Measurements from ENCODE around the gene MAPK8IP3. TPM values are rescaled to one million over a fixed set of nuclear protein-coding genes. Genes with fewer than 3 reads are reported as not detected.

MAPK8IP3 gene
- total RNA-seq, 1 experiment from 2014 or later, result 41.1 TPM

DNA sequence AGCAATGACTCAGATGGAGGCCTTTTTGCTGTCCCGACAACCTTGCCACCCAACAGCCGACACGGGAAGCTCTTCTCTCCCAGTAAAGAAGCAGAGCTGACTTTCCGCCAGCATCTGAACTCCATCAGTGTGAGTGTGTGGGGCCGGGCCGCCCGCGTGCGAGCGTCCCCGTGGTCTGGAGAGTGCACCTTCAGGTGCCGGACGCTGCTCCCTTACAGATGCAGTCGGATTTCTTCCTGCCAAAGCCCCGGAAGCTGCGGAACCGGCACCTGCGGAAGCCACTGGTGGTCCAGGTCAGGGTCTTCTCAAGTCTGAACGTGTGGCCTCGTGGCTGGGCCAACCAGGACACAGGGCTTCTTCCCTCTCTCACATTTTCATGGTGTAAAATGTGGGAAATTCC lies 43.5 kb upstream of the MAPK8IP3 start:
- POLR2A ChIA-PET (ENCODE audit: unreplicated experiment), result no interaction called here

GRCh38 chr16:1665829-1666228 lies 40.2 kb upstream of the MAPK8IP3 start:
- no peak overlapping the region for H3K4me2 ChIP-seq (ENCODE audit: low read length)
- no peak overlapping the region for H3K27ac ChIP-seq (ENCODE audit: low read length)
- DNase-seq, result no peak
- intact Hi-C loops (cut with micrococcal nuclease), result no loop called here
- no peak for ATAC-seq
- H3F3A ChIP-seq (ENCODE audit: low read length, unreplicated experiment), result no peaks in the 10 kb centered on the region
- H3K4me3 ChIP-seq (ENCODE audit: low read length), result no peak overlapping the region
- no peaks in the 10 kb centered on the region for H3K9me3 ChIP-seq (ENCODE audit: low read length)
- BruUV-seq (replicated peaks), result no TSS peak
- peaks cover 7% of the 10 kb centered on the region for H3K36me3 ChIP-seq (ENCODE audit: low read depth, low read length)
- H3K9ac ChIP-seq (ENCODE audit: low read length), result no peak overlapping the region
- POLR2A ChIA-PET (ENCODE audit: unreplicated experiment), result no interaction called here
- no peaks in the 10 kb centered on the region for H3K9me2 ChIP-seq (replicated peaks; ENCODE audit: low read length)
- no peaks in the 10 kb centered on the region for H3K27me3 ChIP-seq (ENCODE audit: low read length)
- CTCF ChIA-PET, result no interaction called here
- no peaks in the 10 kb centered on the region for H3K79me2 ChIP-seq (ENCODE audit: low read length)
- no peaks in the 10 kb centered on the region for H3K4me1 ChIP-seq (ENCODE audit: insufficient read depth, low read length)
- H4K20me1 ChIP-seq (ENCODE audit: low read length), result no peaks in the 10 kb centered on the region
- no peak overlapping the region for H2AFZ ChIP-seq (ENCODE audit: low read length)
- no peak for TF ChIP-seq CTCF (conservative IDR thresholded peaks at IDR 0.05; ENCODE audit: low read depth, low read length)

More for the DNA sequence above, 43.5 kb upstream of the MAPK8IP3 start:
- CTCF ChIA-PET, result no interaction called here
- Histone ChIP-seq H3K4me2 (ENCODE audit: low read length) (no peak overlapping the region), H3K9me3 (ENCODE audit: low read length) (no peaks in the 10 kb centered on the region), H3K79me2 (ENCODE audit: low read length) (no peaks in the 10 kb centered on the region), H3K4me3 (ENCODE audit: low read length) (no peak overlapping the region), H3K27ac (ENCODE audit: low read length) (no peak overlapping the region), H3K9ac (ENCODE audit: low read length) (no peak overlapping the region), H3K27me3 (ENCODE audit: low read length) (no peaks in the 10 kb centered on the region), H2AFZ (ENCODE audit: low read length) (no peak overlapping the region), H3K9me2 (replicated peaks; ENCODE audit: low read length) (no peaks in the 10 kb centered on the region), H4K20me1 (ENCODE audit: low read length) (no peaks in the 10 kb centered on the region), H3K4me1 (ENCODE audit: insufficient read depth, low read length) (no peaks in the 10 kb centered on the region), H3F3A (ENCODE audit: low read length, unreplicated experiment) (no peaks in the 10 kb centered on the region), H3K36me3 (ENCODE audit: low read depth, low read length) (peaks cover 11% of the 10 kb centered on the region)
- ATAC-seq (no peak), DNase-seq (no peak)
- no TSS peak for BruUV-seq (replicated peaks)
- intact Hi-C loops (cut with micrococcal nuclease), result no loop called here
- TF ChIP-seq EZH2phosphoT487 (IDR thresholded peaks at IDR 0.05; ENCODE audit: borderline replicate concordance, low read length), result no peak
- no peak for TF ChIP-seq EZH2 (IDR thresholded peaks at IDR 0.05; ENCODE audit: low read length, unreplicated experiment)
- TF ChIP-seq CTCF (conservative IDR thresholded peaks at IDR 0.05; ENCODE audit: low read depth, low read length), result no peak

DNA sequence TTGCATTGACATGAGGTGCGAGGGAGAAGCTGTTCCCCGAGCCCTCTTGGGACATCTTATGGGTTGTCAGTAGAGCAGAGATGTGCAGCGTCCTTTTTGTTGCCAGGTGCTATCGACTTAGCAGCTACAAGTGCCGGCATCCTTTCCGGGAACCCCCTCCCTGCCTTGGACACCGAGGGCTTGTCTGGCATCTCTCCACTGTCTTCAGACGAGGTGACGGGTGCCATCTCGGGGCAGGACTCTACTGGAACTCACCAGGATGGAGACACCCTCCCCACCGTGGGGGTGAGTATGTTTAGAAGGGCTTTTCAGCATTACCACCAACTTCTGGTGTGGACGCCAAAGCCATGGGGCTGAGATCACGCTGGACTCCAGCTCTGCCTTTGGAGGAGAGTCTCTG lies 39.7 kb upstream of the MAPK8IP3 start:
- no peak overlapping the region for H2AFZ ChIP-seq (ENCODE audit: low read length)
- peaks cover 7% of the 10 kb centered on the region for H3K36me3 ChIP-seq (ENCODE audit: low read depth, low read length)
- H3K9me3 ChIP-seq (ENCODE audit: low read length), result no peaks in the 10 kb centered on the region
- H3K27me3 ChIP-seq (ENCODE audit: low read length), result no peaks in the 10 kb centered on the region
- intact Hi-C loops (cut with micrococcal nuclease), result no loop called here
- H3K4me2 ChIP-seq (ENCODE audit: low read length), result no peak overlapping the region
- H4K20me1 ChIP-seq (ENCODE audit: low read length), result no peaks in the 10 kb centered on the region
- no TSS peak for BruUV-seq (replicated peaks)
- no peak overlapping the region for H3K4me3 ChIP-seq (ENCODE audit: low read length)
- H3K79me2 ChIP-seq (ENCODE audit: low read length), result no peaks in the 10 kb centered on the region
- H3F3A ChIP-seq (ENCODE audit: low read length, unreplicated experiment), result no peaks in the 10 kb centered on the region
- POLR2A ChIA-PET (ENCODE audit: unreplicated experiment), result no interaction called here
- no peak overlapping the region for H3K9ac ChIP-seq (ENCODE audit: low read length)
- DNase-seq (no peak), ATAC-seq (no peak)
- no peaks in the 10 kb centered on the region for H3K9me2 ChIP-seq (replicated peaks; ENCODE audit: low read length)
- H3K4me1 ChIP-seq (ENCODE audit: insufficient read depth, low read length), result no peaks in the 10 kb centered on the region
- CTCF ChIA-PET, result no interaction called here
- TF ChIP-seq CTCF (conservative IDR thresholded peaks at IDR 0.05; ENCODE audit: low read depth, low read length) (no peak), EZH2phosphoT487 (IDR thresholded peaks at IDR 0.05; ENCODE audit: borderline replicate concordance, low read length) (no peak), EZH2 (IDR thresholded peaks at IDR 0.05; ENCODE audit: low read length, unreplicated experiment) (no peak)
- H3K27ac ChIP-seq (ENCODE audit: low read length), result no peak overlapping the region
